H1 (cell line): ENCODE measurements around the gene AQP7. TPM values are rescaled to one million over a fixed set of nuclear protein-coding genes. Genes with fewer than 3 reads are reported as not detected.

Experiments
- CTCF ChIA-PET: fragments of 300-600 bp; sonication (Branson Sonifier 250); formaldehyde crosslinking; loops from one replicate; lab custom pipeline; 2021; ENCODE audit not compliant: partially characterized antibody; lab: Charles Lee
- POLR2A ChIA-PET: fragments of 300-600 bp; sonication (Branson Sonifier 250); formaldehyde crosslinking; loops from one replicate; lab custom pipeline; 2021; ENCODE audit warnings: inconsistent platforms; ENCODE audit not compliant: partially characterized antibody; lab: Charles Lee
- DNase-seq, 2 experiments: peaks; one replicate each; pipeline versions ENCODE4 v3.0.0 to v3.0.0-alpha.2; 2010 to 2022; ENCODE audit warnings: low spot score in 2 of 2, low read depth in 1 of 2, mixed read lengths in 1 of 2
- FAIRE-seq: peaks from 2 replicates; lab custom pipeline; 2011; peaks lifted over from hg19 to GRCh38; lab: Jason Lieb, UNC
- H2AFZ ChIP-seq: 2 replicates; pipeline ENCODE4 v1.8.1; 2012; ENCODE audit warnings: low read length, inconsistent platforms
- H2AK5ac ChIP-seq: 2 replicates; pipeline ENCODE4 v1.6.1; 2013; ENCODE audit warnings: low read depth, low read length
- H2BK120ac ChIP-seq: replicated peaks from 2 replicates; pipeline ENCODE3; 2013; ENCODE audit warnings: low read depth, low read length, inconsistent platforms
- H2BK12ac ChIP-seq: 2 replicates; pipeline ENCODE4 v1.6.1; 2013; ENCODE audit warnings: low read depth, low read length
- H2BK15ac ChIP-seq: 2 replicates; pipeline ENCODE4 v1.6.1; 2013; ENCODE audit warnings: low read length
- H2BK20ac ChIP-seq: 2 replicates; pipeline ENCODE4 v1.6.1; 2013; ENCODE audit warnings: low read length
- H2BK5ac ChIP-seq: 2 replicates; pipeline ENCODE4 v1.6.1; 2013; ENCODE audit warnings: low read depth, low read length
- H3K14ac ChIP-seq: 2 replicates; pipeline ENCODE4 v1.6.1; 2013; ENCODE audit warnings: inconsistent platforms; ENCODE audit not compliant: insufficient read length
- H3K18ac ChIP-seq: 2 replicates; pipeline ENCODE4 v1.6.1; 2013; ENCODE audit warnings: low read length; ENCODE audit errors: extremely low read depth
- H3K23ac ChIP-seq: 2 replicates; pipeline ENCODE4 v1.6.1; 2013; ENCODE audit warnings: inconsistent platforms; ENCODE audit not compliant: insufficient read length
- H3K23me2 ChIP-seq: 2 replicates; pipeline ENCODE4 v1.6.1; 2013; ENCODE audit warnings: low read depth, low read length
- H3K27ac ChIP-seq: 2 replicates; pipeline ENCODE4 v1.6.1; 2011; ENCODE audit warnings: low read depth, low read length, inconsistent platforms
- H3K27me3 ChIP-seq, 4 experiments: replicated peaks in 1 of 4; 1 replicate in 1 of 4; 2 replicates in 3 of 4; pipeline versions ENCODE4 v1.6.1 to v1.8.1; 2011 to 2013; ENCODE audit warnings: low read length in 3 of 4, mild to moderate bottlenecking in 3 of 4, inconsistent platforms in 2 of 4, mixed read lengths in 2 of 4, moderate library complexity in 1 of 4; ENCODE audit not compliant: control insufficient read depth in 3 of 4, insufficient read depth in 3 of 4; ENCODE audit errors: extremely low read depth in 1 of 4
- H3K36me3 ChIP-seq, 4 experiments: 2 replicates each; pipeline versions ENCODE4 v1.6.1 to v1.8.1; 2011 to 2013; ENCODE audit warnings: mild to moderate bottlenecking in 4 of 4, low read length in 3 of 4, moderate library complexity in 2 of 4, control low read depth in 1 of 4, inconsistent platforms in 1 of 4; ENCODE audit not compliant: insufficient read depth in 4 of 4, control insufficient read depth in 2 of 4
- H3K4ac ChIP-seq: replicated peaks from 2 replicates; pipeline ENCODE3; 2013; ENCODE audit warnings: low read length, low read depth, mixed read lengths, inconsistent platforms; ENCODE audit not compliant: insufficient read length
- H3K4me1 ChIP-seq, 4 experiments: replicated peaks in 1 of 4; 1 replicate in 1 of 4; 2 replicates in 3 of 4; pipeline versions ENCODE4 v1.6.1 to v1.8.1; 2011 to 2013; ENCODE audit warnings: low read length in 3 of 4, inconsistent platforms in 2 of 4, mixed read lengths in 1 of 4; ENCODE audit not compliant: insufficient read depth in 4 of 4, control insufficient read depth in 3 of 4
- H3K4me2 ChIP-seq, 2 experiments: 2 replicates each; pipeline versions ENCODE4 v1.6.1 to v1.8.1; 2011 to 2013; ENCODE audit warnings: low read depth in 2 of 2, low read length in 2 of 2, control low read depth in 1 of 2, inconsistent platforms in 1 of 2, mild to moderate bottlenecking in 1 of 2; ENCODE audit not compliant: insufficient read depth in 1 of 2
- H3K4me3 ChIP-seq, 4 experiments: fragments of 200-600, 300-600 bp in 1 of 4; sonication (generic), shearing (Covaris generic), sonication (Bioruptor Twin) in 1 of 4; 2 replicates each; pipeline versions ENCODE4 v1.5.1 to v1.8.1; 2011 to 2016; ENCODE audit warnings: low read length in 4 of 4, low read depth in 3 of 4, control low read depth in 2 of 4, inconsistent platforms in 2 of 4, mild to moderate bottlenecking in 2 of 4, mixed read lengths in 1 of 4, moderate library complexity in 1 of 4; ENCODE audit not compliant: insufficient read depth in 2 of 4; ENCODE audit errors: extremely low read depth in 1 of 4
- H3K56ac ChIP-seq: replicated peaks from 2 replicates; pipeline ENCODE3; 2013; ENCODE audit warnings: low read depth, mild to moderate bottlenecking, mixed read lengths, low read length, inconsistent platforms; ENCODE audit not compliant: insufficient read length
- H3K79me1 ChIP-seq: 2 replicates; pipeline ENCODE4 v1.6.1; 2013; ENCODE audit warnings: low read depth, low read length, control low read depth
- H3K79me2 ChIP-seq, 2 experiments: 2 replicates each; pipeline versions ENCODE4 v1.6.1 to v1.8.1; 2012 to 2013; ENCODE audit warnings: low read length in 2 of 2, mild to moderate bottlenecking in 2 of 2, inconsistent platforms in 1 of 2; ENCODE audit not compliant: insufficient read depth in 2 of 2, control insufficient read depth in 1 of 2
- H3K9ac ChIP-seq, 4 experiments: replicated peaks in 1 of 4; 1 replicate in 1 of 4; 2 replicates in 3 of 4; pipeline versions ENCODE4 v1.6.1 to v1.8.1; 2011 to 2013; ENCODE audit warnings: low read depth in 3 of 4, low read length in 3 of 4, control low read depth in 2 of 4, mild to moderate bottlenecking in 2 of 4, moderate library complexity in 2 of 4, inconsistent platforms in 1 of 4; ENCODE audit errors: extremely low read depth in 1 of 4
- H3K9me3 ChIP-seq, 2 experiments: 2 replicates each; pipeline versions ENCODE4 v1.6.1 to v1.8.1; 2012 to 2013; ENCODE audit warnings: mild to moderate bottlenecking in 2 of 2, moderate library complexity in 2 of 2, control low read depth in 1 of 2, inconsistent platforms in 1 of 2, low read depth in 1 of 2, low read length in 1 of 2, mixed read lengths in 1 of 2; ENCODE audit not compliant: insufficient read depth in 2 of 2
- H4K20me1 ChIP-seq, 2 experiments: replicated peaks in 1 of 2; 2 replicates each; pipeline versions ENCODE3 to v1.8.1; 2011 to 2013; ENCODE audit warnings: inconsistent platforms in 2 of 2, low read length in 2 of 2, mild to moderate bottlenecking in 1 of 2; ENCODE audit not compliant: insufficient read depth in 2 of 2, control insufficient read depth in 1 of 2
- H4K5ac ChIP-seq: 2 replicates; pipeline ENCODE4 v1.6.1; 2013; ENCODE audit warnings: low read length, low read depth, mixed read lengths, inconsistent platforms; ENCODE audit not compliant: insufficient read length
- H4K8ac ChIP-seq: 2 replicates; pipeline ENCODE4 v1.8.0; 2013; ENCODE audit warnings: mild to moderate bottlenecking, moderate library complexity, low read length, inconsistent platforms; ENCODE audit not compliant: insufficient read depth; ENCODE audit errors: extremely low read depth
- H4K91ac ChIP-seq: replicated peaks from 2 replicates; pipeline ENCODE3; 2013; ENCODE audit warnings: low read length, mixed read lengths, inconsistent platforms; ENCODE audit not compliant: insufficient read length
- ASH2L ChIP-seq: fragments of 200-600, 300-600 bp; sonication (generic); IDR thresholded peaks from one replicate; pipeline ENCODE4 v1.7.1; 2017; ENCODE audit warnings: low read length
- CBX8 ChIP-seq: fragments of 300-800, 300-1000 bp; sonication (generic); IDR thresholded peaks from 2 replicates; pipeline ENCODE4 v1.7.1; 2016; ENCODE audit warnings: low read depth, low read length, borderline replicate concordance
- CEBPB ChIP-seq: IDR thresholded peaks from 2 replicates; pipeline ENCODE4 v1.6.1; 2012; ENCODE audit warnings: low read depth, low read length
- EZH2 ChIP-seq: fragments of 200-600 bp; sonication (generic); IDR thresholded peaks from 2 replicates; pipeline ENCODE4 v1.7.1; 2012; ENCODE audit warnings: low read depth, mild to moderate bottlenecking, moderate library complexity, low read length, inconsistent platforms; ENCODE audit not compliant: severe bottlenecking
- GTF2F1 ChIP-seq: IDR thresholded peaks from 2 replicates; pipeline ENCODE4 v1.6.1; 2012; ENCODE audit warnings: low read depth, low read length, improper control_type of control experiment, borderline replicate concordance
- KDM4A ChIP-seq: IDR thresholded peaks from one replicate; pipeline ENCODE4 v1.7.1; 2012; ENCODE audit warnings: low read depth, mild to moderate bottlenecking, moderate library complexity, low read length, inconsistent platforms; ENCODE audit not compliant: severe bottlenecking
- NANOG ChIP-seq: IDR thresholded peaks from 2 replicates; pipeline ENCODE4 v1.6.1; 2011; ENCODE audit warnings: low read length, low read depth, mild to moderate bottlenecking, inconsistent platforms; ENCODE audit not compliant: insufficient read depth, poor library complexity, severe bottlenecking
- POLR2AphosphoS5 ChIP-seq: IDR thresholded peaks from 2 replicates; pipeline ENCODE4 v1.6.1; 2011; ENCODE audit warnings: low read depth, low read length
- SAP30 ChIP-seq: fragments of 300-600 bp; sonication (generic); IDR thresholded peaks from 2 replicates; pipeline ENCODE4 v1.7.1; 2012; ENCODE audit warnings: low read length, moderate library complexity, mild to moderate bottlenecking, inconsistent platforms; ENCODE audit not compliant: insufficient read depth, insufficient replicate concordance
- SIN3A ChIP-seq, 2 experiments: IDR thresholded peaks in 1 of 2; conservative IDR thresholded peaks in 1 of 2; 2 replicates each; pipeline ENCODE4 v1.6.1; 2011 to 2012; ENCODE audit warnings: low read length in 2 of 2, improper control_type of control experiment in 1 of 2, low read depth in 1 of 2, mild to moderate bottlenecking in 1 of 2
- SP1 ChIP-seq: IDR thresholded peaks from 2 replicates; pipeline ENCODE4 v1.6.1; 2011; ENCODE audit warnings: low read depth, low read length
- SP4 ChIP-seq: IDR thresholded peaks from 2 replicates; pipeline ENCODE4 v1.6.1; 2012; ENCODE audit warnings: low read length, inconsistent platforms
- WGBS, 2 experiments: shearing (Covaris generic) in 1 of 2; methylation state at CpG; one replicate each; pipeline versions ENCODE4 v1.1.6 to v1.1.7; 2013 to 2015; ENCODE audit warnings: low lambda C conversion rate in 2 of 2, mixed read lengths in 2 of 2, inconsistent platforms in 1 of 2, low coverage in 1 of 2, missing lambda C conversion rate in 1 of 2; ENCODE audit not compliant: insufficient replicate concordance in 2 of 2, insufficient coverage in 1 of 2, insufficient read length in 1 of 2; ENCODE audit errors: extremely low coverage in 1 of 2, missing lambda C conversion rate in 1 of 2; 5-methylcytosine and 5-hydroxymethylcytosine counted together
- polyA plus RNA-seq, 7 experiments: library from polyadenylated mRNA; depleted of rRNA in 3 of 7; stranded (reverse) in 5 of 7; unstranded in 2 of 7; fragments of >200 nt in 5 of 7; fragments of 200-250 nt in 2 of 7; gene quantifications; 1 replicate in 5 of 7; 2 replicates in 1 of 7; 4 replicates in 1 of 7; pipeline versions ENCODE4 v1.2.1 to v1.2.3, GENCODE V29; 2011 to 2013; ENCODE audit warnings: missing spikeins in 2 of 7, mixed read lengths in 2 of 7
- total RNA-seq: library from RNA; stranded (reverse); fragmentation: NEBNext Ultra II Directional; extraction: Animal tissue kit (Norgen Biotek cat#: 25700); gene quantifications from 2 replicates; pipeline ENCODE4 v1.2.1, GENCODE V29; 2021
- TF ChIP-seq, protein P1 (sequence below): IDR thresholded peaks from 2 replicates; pipeline ENCODE4 v1.6.1; 2011; ENCODE audit warnings: low read length, improper control_type of control experiment

The AQP7 gene
- total and polyA plus RNA-seq, 2 of the 8 experiments (the other 6 are each of a cell fraction or from before 2014, with no cell fraction given) = not detected

GRCh38 chr9:33431420-33431819, 29.1 kb upstream of the AQP7 start:
- Histone ChIP-seq H3K4ac (no peak overlapping the region), H3K4me1 (no peaks in the 10 kb centered on the region), H3K27ac (no peak overlapping the region), H4K91ac (no peak overlapping the region), H3K9me3 (no peaks in the 10 kb centered on the region), H3K23ac (no peak overlapping the region), H3K56ac (no peak overlapping the region), H2BK12ac (no peak overlapping the region), H3K79me1 (no peaks in the 10 kb centered on the region), H2AFZ (no peak overlapping the region), H2BK15ac (no peak overlapping the region), H3K14ac (no peak overlapping the region), H3K4me2 (no peak overlapping the region), H3K27me3 (no peaks in the 10 kb centered on the region), H4K20me1 (no peaks in the 10 kb centered on the region), H4K5ac (no peak overlapping the region), H2BK120ac (no peak overlapping the region), H3K9ac (no peak overlapping the region; a peak in 1 of 7 replicates), H3K36me3 (no peaks in the 10 kb centered on the region), H3K79me2 (no peaks in the 10 kb centered on the region), H2BK5ac (no peak overlapping the region), H2BK20ac (no peak overlapping the region), H2AK5ac (no peak overlapping the region), H3K23me2 (no peaks in the 10 kb centered on the region; the same call in 1 of the 2 replicates), H3K4me3 (no peak overlapping the region), H4K8ac (no peak overlapping the region), H3K18ac (no peak overlapping the region)
- WGBS, 2 experiments = 98% methylated on average over 2 of the region's 2 CpGs; no CpG with 5 or more reads in 1 of the 2 experiments
- FAIRE-seq = no peak
- CTCF ChIA-PET = interaction anchor here (1.3 to 4.2 kb wide), 7 partner anchors 16 to 57 kb away, joined by 3 to 27 read pairs (median 7); partner anchors contain the start of gene AQP3
- no peak for DNase-seq
- POLR2A ChIA-PET = interaction anchor here (1.0 to 1.7 kb wide), 2 partner anchors 11 to 58 kb away, joined by 3 to 5 read pairs; no protein-coding TSS in a partner anchor
- TF ChIP-seq CBX8 (no peak), GTF2F1 (no peak), SP4 (no peak), NANOG (no peak), EZH2 (no peak), ASH2L (no peak), POLR2AphosphoS5 (no peak), SP1 (no peak), KDM4A (no peak), CEBPB (no peak), SAP30 (no peak), SIN3A (conservative IDR thresholded peaks at IDR 0.05 in 1 of 2, IDR thresholded peaks at IDR 0.05 in 1 of 2; ENCODE audit: low read depth in 1 of 2, low read length in 2 of 2) (no peak)
- TF ChIP-seq, protein P1, sequence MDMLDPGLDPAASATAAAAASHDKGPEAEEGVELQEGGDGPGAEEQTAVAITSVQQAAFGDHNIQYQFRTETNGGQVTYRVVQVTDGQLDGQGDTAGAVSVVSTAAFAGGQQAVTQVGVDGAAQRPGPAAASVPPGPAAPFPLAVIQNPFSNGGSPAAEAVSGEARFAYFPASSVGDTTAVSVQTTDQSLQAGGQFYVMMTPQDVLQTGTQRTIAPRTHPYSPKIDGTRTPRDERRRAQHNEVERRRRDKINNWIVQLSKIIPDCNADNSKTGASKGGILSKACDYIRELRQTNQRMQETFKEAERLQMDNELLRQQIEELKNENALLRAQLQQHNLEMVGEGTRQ = no peak
